Right lobe of liver (tissue), 6 donors: Measurements from ENCODE around the gene ELANE. TPM values are rescaled to one million over a fixed set of nuclear protein-coding genes. Genes with fewer than 3 reads are reported as not detected.
"Not testable (repeated sequence)": the region's sequence is repeated elsewhere in the genome, so short reads cannot be mapped to it uniquely, and the experiment has no call there.

Experiments used
- ATAC-seq, 4 donors: fragments of 200-7000 bp; cut with Tn5 transposase; one replicate each; pipeline ENCODE4 v1.9.1; 2020; ENCODE audit warnings: mild to moderate bottlenecking in 4 of 4, moderate library complexity in 4 of 4
- DNase-seq, 3 donors: peaks; one replicate each; pipeline ENCODE4 v3.0.0-alpha.2; 2020
- H3K27ac ChIP-seq, 3 donors: fragments of 200-600 bp; one replicate each; pipeline ENCODE4 v1.8.0; 2022
- H3K27me3 ChIP-seq, 2 donors: fragments of 200-600 bp; one replicate each; pipeline ENCODE4 v1.8.0; 2022
- H3K36me3 ChIP-seq, 4 donors: fragments of 200-600 bp; sonication (generic) in 1 of 4; one replicate each; pipeline versions ENCODE4 v1.5.1 to v1.8.0; 2017 to 2022; ENCODE audit warnings: control low read depth in 1 of 4
- H3K4me1 ChIP-seq, 4 donors: fragments of 200-600 bp; sonication (generic) in 1 of 4; one replicate each; pipeline versions ENCODE4 v1.5.1 to v1.8.0; 2017 to 2022; ENCODE audit warnings: control low read depth in 1 of 4
- H3K4me3 ChIP-seq, 3 donors: fragments of 200-600 bp; one replicate each; pipeline ENCODE4 v1.8.0; 2022
- H3K9me3 ChIP-seq, 4 donors: fragments of 200-600 bp; sonication (generic) in 1 of 4; one replicate each; pipeline versions ENCODE4 v1.5.1 to v1.8.0; 2017 to 2022; ENCODE audit warnings: control low read depth in 1 of 4
- POLR2A ChIP-seq: fragments of 450-650 bp; IDR thresholded peaks from one replicate; pipeline ENCODE4 v1.6.1; 2017; ENCODE audit warnings: antibody characterized with exemption, mild to moderate bottlenecking
- WGBS: methylation state at CpG from one replicate; pipeline ENCODE4 v1.1.6; 2018; ENCODE audit warnings: low coverage, low lambda C conversion rate; ENCODE audit not compliant: insufficient coverage; ENCODE audit errors: missing lambda C conversion rate; 5-methylcytosine and 5-hydroxymethylcytosine counted together
- intact Hi-C, 2 donors: fragments of 100-400 bp; cut with DNase I; formaldehyde crosslinking; loops; one replicate each; pipeline versions ENCODE4 v1.11.2 to v1.14.1; 2022
- total RNA-seq, 6 experiments: library from RNA; depleted of rRNA in 2 of 6; stranded (reverse); fragments of >200 nt in 2 of 6; fragmentation: NEBNext Ultra II Directional in 3 of 6; extraction: Animal tissue kit (Norgen Biotek cat#: 25700) in 3 of 6; gene quantifications; one replicate each; pipeline versions ENCODE4 v1.1.0 to v1.2.4, GENCODE V29; 2016 to 2023
- TF ChIP-seq, protein P1 (sequence below), 4 donors: fragments of 200-600 bp in 3 of 4; fragments of 450-650 bp in 1 of 4; IDR thresholded peaks; one replicate each; pipeline versions ENCODE4 v1.5.1 to v1.8.0; 2016 to 2022; ENCODE audit warnings: antibody characterized with exemption in 4 of 4, mild to moderate bottlenecking in 2 of 4
- donor health status: DM: no; HTN: yes; CAD: no.
- donor health status: DM: no; HTN: no; CAD: no.
- donor health status: DM: no; HTN: no; CAD: no.
- donor health status: DM: no; HTN: yes; CAD: no.
- donor health status: DM: no; HTN: yes; CAD: no.

Gene ELANE
- total RNA-seq, 6 experiments from 2014 or later: 0.59 to 4.2 (median 3.3) TPM; not detected in 3

DNA sequence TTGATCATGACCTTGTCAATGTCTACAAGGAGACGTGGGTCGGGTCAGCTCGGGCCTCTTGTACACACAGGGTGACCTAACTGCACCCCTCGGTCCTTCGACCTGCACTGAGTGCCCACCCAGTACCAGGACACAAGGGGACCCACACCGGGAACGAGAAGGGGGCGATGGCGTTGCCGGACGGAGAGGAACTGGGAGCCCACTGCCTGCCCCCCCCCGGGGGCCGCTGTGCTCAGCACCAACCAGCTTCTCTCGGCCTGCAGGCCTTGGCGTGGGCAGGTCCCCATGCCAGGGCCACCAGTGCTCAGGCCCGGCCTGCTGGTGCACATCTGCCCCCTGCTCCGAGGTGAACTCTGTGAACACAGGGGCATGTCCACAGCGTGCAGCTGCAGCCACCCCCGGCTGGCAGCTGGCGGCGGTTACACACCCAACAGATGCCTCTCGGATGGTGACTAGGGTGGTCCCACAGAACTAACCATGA, 21.5 kb downstream of the ELANE start:
- WGBS: no CpG with 5 or more reads among the region's 22 CpGs
- Histone ChIP-seq H3K36me3 (peaks cover 0 to 19% (median 2%) of the 10 kb centered on the region in 4 donors), H3K4me3 (no peak overlapping the region), H3K27ac (no peak overlapping the region), H3K4me1 (no peaks in the 10 kb centered on the region), H3K27me3 (no peaks in the 10 kb centered on the region), H3K9me3 (no peaks in the 10 kb centered on the region)
- no peak for DNase-seq
- no peak for TF ChIP-seq POLR2A
- TF ChIP-seq, protein P1, sequence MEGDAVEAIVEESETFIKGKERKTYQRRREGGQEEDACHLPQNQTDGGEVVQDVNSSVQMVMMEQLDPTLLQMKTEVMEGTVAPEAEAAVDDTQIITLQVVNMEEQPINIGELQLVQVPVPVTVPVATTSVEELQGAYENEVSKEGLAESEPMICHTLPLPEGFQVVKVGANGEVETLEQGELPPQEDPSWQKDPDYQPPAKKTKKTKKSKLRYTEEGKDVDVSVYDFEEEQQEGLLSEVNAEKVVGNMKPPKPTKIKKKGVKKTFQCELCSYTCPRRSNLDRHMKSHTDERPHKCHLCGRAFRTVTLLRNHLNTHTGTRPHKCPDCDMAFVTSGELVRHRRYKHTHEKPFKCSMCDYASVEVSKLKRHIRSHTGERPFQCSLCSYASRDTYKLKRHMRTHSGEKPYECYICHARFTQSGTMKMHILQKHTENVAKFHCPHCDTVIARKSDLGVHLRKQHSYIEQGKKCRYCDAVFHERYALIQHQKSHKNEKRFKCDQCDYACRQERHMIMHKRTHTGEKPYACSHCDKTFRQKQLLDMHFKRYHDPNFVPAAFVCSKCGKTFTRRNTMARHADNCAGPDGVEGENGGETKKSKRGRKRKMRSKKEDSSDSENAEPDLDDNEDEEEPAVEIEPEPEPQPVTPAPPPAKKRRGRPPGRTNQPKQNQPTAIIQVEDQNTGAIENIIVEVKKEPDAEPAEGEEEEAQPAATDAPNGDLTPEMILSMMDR (IDR thresholded peaks at IDR 0.05): no peak
- intact Hi-C loops: no loop called here
- ATAC-seq: no peak

DNA sequence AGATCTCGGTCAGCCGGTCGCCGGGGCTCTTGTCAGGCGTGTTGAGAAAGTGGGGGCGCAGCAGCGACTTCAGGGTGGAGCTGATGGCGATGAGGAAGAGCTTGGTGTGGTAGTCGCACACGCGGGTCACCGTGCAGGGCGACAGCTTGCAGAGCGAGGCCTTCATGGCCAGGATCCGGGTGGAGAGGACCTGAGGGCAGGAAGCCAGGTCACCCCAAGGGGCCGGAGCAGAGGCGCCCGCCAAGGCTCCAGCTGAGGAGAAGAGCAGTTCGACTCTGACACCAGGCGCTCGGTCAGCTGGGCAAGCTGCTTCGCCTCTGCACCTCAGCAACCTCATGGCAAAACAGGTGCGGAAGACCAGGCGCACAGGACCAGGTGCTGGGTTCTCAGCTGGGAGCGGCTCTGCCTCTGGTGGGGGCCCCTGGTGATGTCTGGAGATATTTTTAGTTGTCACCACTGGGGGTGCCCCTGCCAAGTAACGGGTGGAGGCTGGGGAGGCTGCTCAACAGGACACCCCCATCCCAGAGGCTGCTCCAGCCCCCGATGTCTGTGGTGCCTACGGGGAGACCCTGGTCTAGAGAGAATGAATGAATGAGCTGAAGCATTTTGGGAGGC, 23.3 kb downstream of the ELANE start:
- no peaks in the 10 kb centered on the region for H3K4me1 ChIP-seq
- H3K36me3 ChIP-seq: peaks cover 0 to 9% (median 2%) of the 10 kb centered on the region in 4 donors
- H3K27ac ChIP-seq: no peak overlapping the region
- DNase-seq: no peak
- no peaks in the 10 kb centered on the region for H3K9me3 ChIP-seq
- TF ChIP-seq, protein P1 (IDR thresholded peaks at IDR 0.05): no peak
- no peak overlapping the region for H3K4me3 ChIP-seq
- WGBS: 95% methylated on average over 9 of the region's 28 CpGs
- no peak for ATAC-seq
- H3K27me3 ChIP-seq: no peaks in the 10 kb centered on the region
- intact Hi-C loops: no loop called here

- H3K4me3 ChIP-seq: no peak overlapping the region
- 83% methylated on average over 11 of the region's 18 CpGs for WGBS
- no peaks in the 10 kb centered on the region for H3K9me3 ChIP-seq
These were observed 24.0 kb downstream of the ELANE start for GRCh38 chr19:876089-876488.

DNA sequence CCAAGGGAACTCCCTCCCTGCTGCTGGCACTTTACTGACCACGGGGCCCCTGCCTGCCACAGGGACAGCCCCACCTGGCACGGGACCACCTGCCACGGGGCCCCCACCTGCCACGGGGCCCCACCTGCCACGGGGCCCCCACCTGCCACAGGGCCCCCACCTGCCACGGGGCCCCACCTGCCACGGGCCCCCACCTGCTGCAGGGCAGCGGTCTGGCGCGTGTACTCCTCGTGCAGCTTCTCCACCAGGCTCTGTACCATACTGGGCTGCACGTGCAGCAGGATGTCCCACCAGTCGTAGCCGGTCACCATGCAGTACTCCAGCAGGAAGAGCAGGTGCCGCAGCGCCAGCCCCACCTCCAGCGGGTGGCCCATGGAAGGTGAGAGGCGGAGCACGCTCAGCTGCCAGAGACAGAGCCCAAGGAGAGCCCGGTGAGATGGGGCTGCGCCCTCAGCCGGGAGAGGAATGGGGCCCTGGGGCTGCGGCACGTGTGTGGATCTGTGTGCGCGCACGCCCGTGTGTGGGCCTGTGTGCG, 24.7 kb downstream of the ELANE start:
- Histone ChIP-seq H3K9me3 (no peaks in the 10 kb centered on the region), H3K4me1 (no peaks in the 10 kb centered on the region), H3K27ac (no peak overlapping the region), H3K4me3 (no peak overlapping the region), H3K36me3 (peaks cover 0 to 15% (median 0%) of the 10 kb centered on the region in 4 donors), H3K27me3 (no peaks in the 10 kb centered on the region)
- 78% methylated on average over 4 of the region's 29 CpGs for WGBS
- TF ChIP-seq POLR2A: no peak
- TF ChIP-seq, protein P1 (IDR thresholded peaks at IDR 0.05): no peak
- DNase-seq: no peak
- ATAC-seq: no peak
- intact Hi-C loops: no loop called here

More at GRCh38 chr19:876089-876488, 24.0 kb downstream of the ELANE start:
- H3K36me3 ChIP-seq: peaks cover 0 to 12% (median under 1%) of the 10 kb centered on the region in 4 donors
- no peaks in the 10 kb centered on the region for H3K4me1 ChIP-seq
- intact Hi-C loops: no loop called here
- no peak overlapping the region for H3K27ac ChIP-seq
- ATAC-seq (no peak), DNase-seq (no peak)
- no peak for TF ChIP-seq POLR2A
- no peaks in the 10 kb centered on the region for H3K27me3 ChIP-seq

DNA sequence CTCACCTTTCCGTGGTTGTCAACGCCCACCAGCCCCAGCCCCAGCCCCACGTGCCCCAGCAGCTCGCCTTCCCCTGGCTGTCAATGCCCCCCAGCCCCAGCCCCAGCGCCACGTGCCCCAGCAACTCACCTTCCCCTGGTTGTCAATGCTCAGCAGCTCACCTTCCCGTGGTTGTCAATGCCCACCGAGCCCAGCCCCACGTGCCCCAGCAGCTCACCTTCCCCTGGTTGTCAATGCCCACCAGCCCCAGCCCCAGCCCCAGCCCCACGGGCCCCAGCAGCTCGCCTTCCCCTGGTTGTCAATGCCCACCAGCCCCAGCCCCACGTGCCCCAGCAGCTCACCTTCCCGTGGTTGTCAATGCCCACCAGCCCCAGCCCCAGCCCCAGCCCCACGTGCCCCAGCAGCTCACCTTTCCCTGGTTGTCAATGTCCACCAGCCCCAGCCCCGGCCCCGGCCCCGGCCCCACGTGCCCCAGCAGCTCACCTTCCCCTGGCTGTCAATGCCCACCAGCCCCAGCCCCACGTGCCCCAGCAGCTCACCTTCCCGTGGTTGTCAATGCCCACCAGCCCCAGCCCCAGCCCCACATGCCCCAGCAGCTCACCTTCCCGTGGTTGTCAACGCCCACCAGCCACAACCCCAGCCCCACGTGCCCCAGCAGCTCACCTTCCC, 26.0 kb downstream of the ELANE start:
- H3K4me3 ChIP-seq, ATAC-seq, H3K27me3 ChIP-seq, H3K9me3 ChIP-seq, DNase-seq, intact Hi-C loops, H3K4me1 ChIP-seq, H3K27ac ChIP-seq: not testable (repeated sequence)
- WGBS: 86% methylated on average over 17 of the region's 23 CpGs
- H3K36me3 ChIP-seq: peaks cover 0 to 15% (median 0%) of the 10 kb centered on the region in 4 donors

- intact Hi-C loops, H3K4me1 ChIP-seq, H3K4me3 ChIP-seq, H3K27me3 ChIP-seq, H3K9me3 ChIP-seq, H3K27ac ChIP-seq, H3K36me3 ChIP-seq, DNase-seq, ATAC-seq: not testable (repeated sequence)
- WGBS: 85% methylated on average over 23 of the region's 24 CpGs
These were observed 26.9 kb downstream of the ELANE start for GRCh38 chr19:878751-879561.
